OCI-LY7 (cell line): ENCODE results near the gene EYA3. TPM values are rescaled to one million over a fixed set of nuclear protein-coding genes. Genes with fewer than 3 reads are reported as not detected.

Experiments
- Bru-seq: library from RNA; stranded (reverse); fragments of 400-500 nt; gene quantifications from one replicate; lab custom pipeline; 2021; lab: Mats Ljungman, UMichigan
- BruChase-seq, 2 experiments: library from RNA; stranded (reverse); fragments of 400-500 nt; gene quantifications; one replicate each; lab custom pipeline; 2021; lab: Mats Ljungman, UMichigan
- BruUV-seq: library from RNA; stranded (reverse); fragments of 400-500 nt; replicated peaks from 2 replicates; lab custom pipeline; 2021; lab: Mats Ljungman, UMichigan
- CTCF ChIA-PET: fragments of 300-600 bp; sonication (Branson Sonifier 250); formaldehyde crosslinking; loops from one replicate; lab custom pipeline; 2022; ENCODE audit warnings: antibody characterized with exemption; ENCODE audit not compliant: unreplicated experiment; lab: Charles Lee
- POLR2A ChIA-PET: fragments of 300-600 bp; sonication (Branson Sonifier 250); formaldehyde crosslinking; loops from one replicate; lab custom pipeline; 2022; ENCODE audit warnings: antibody characterized with exemption; lab: Charles Lee
- DNase-seq: peaks from one replicate; pipeline ENCODE4 v3.0.0-alpha.2; 2015; ENCODE audit warnings: low spot score
- H2AFZ ChIP-seq: fragments of 200-600 bp; sonication (generic), shearing (Covaris generic); 2 replicates; pipeline ENCODE4 v1.6.1; 2014; ENCODE audit warnings: mild to moderate bottlenecking, antibody characterized with exemption, low read length, moderate library complexity
- H3K27ac ChIP-seq: fragments of 200-600 bp; sonication (generic); 2 replicates; pipeline ENCODE4 v1.5.1; 2014; ENCODE audit warnings: mixed run types, low read depth, mild to moderate bottlenecking, moderate library complexity, low read length, inconsistent platforms; ENCODE audit not compliant: poor library complexity, severe bottlenecking
- H3K36me3 ChIP-seq: fragments of 200-600 bp; sonication (generic); 2 replicates; pipeline ENCODE4 v1.6.1; 2014; ENCODE audit warnings: mild to moderate bottlenecking, antibody characterized with exemption, low read length, moderate library complexity, mixed read lengths; ENCODE audit not compliant: insufficient read depth
- H3K4me1 ChIP-seq: fragments of 200-600 bp; sonication (generic); 2 replicates; pipeline ENCODE4 v1.5.1; 2014; ENCODE audit warnings: mild to moderate bottlenecking, low read length; ENCODE audit not compliant: insufficient read depth, poor library complexity, severe bottlenecking
- H3K4me2 ChIP-seq: fragments of 200-600 bp; sonication (generic); 2 replicates; pipeline ENCODE4 v1.6.1; 2014; ENCODE audit warnings: mild to moderate bottlenecking, low read length
- H3K4me3 ChIP-seq: fragments of 200-600 bp; sonication (generic); 2 replicates; pipeline ENCODE4 v1.5.1; 2014; ENCODE audit warnings: mild to moderate bottlenecking, low read depth, low read length; ENCODE audit not compliant: poor library complexity, severe bottlenecking
- H3K79me2 ChIP-seq: fragments of 200-600 bp; sonication (generic); 2 replicates; pipeline ENCODE4 v1.6.1; 2016; ENCODE audit warnings: low read depth, mild to moderate bottlenecking, low read length, moderate library complexity, mixed read lengths; ENCODE audit not compliant: insufficient read depth
- H3K9me2 ChIP-seq: fragments of 200-600 bp; sonication (generic); 2 replicates; pipeline ENCODE4 v1.6.1; 2016; ENCODE audit warnings: mild to moderate bottlenecking, low read length, mixed read lengths; ENCODE audit not compliant: insufficient read depth
- H3K9me3 ChIP-seq: fragments of 200-600 bp; sonication (generic); 2 replicates; pipeline ENCODE4 v1.6.1; 2014; ENCODE audit warnings: mild to moderate bottlenecking, mixed run types, low read length, mixed read lengths
- H4K20me1 ChIP-seq: fragments of 200-600 bp; sonication (generic); 2 replicates; pipeline ENCODE4 v1.6.1; 2014; ENCODE audit warnings: mild to moderate bottlenecking, antibody characterized with exemption, low read length, moderate library complexity, mixed read lengths; ENCODE audit not compliant: insufficient read depth
- CTCF ChIP-seq: fragments of 200-600 bp; sonication (generic); conservative IDR thresholded peaks from 2 replicates; pipeline ENCODE4 v1.5.1; 2014; ENCODE audit warnings: mild to moderate bottlenecking, antibody characterized with exemption, low read length, moderate library complexity, mixed read lengths
- EZH2phosphoT487 ChIP-seq: fragments of 200-600 bp; sonication (generic); IDR thresholded peaks from 2 replicates; pipeline ENCODE4 v1.6.1; 2018; ENCODE audit warnings: low read depth, borderline replicate concordance, mild to moderate bottlenecking, mixed run types, antibody characterized with exemption, low read length, moderate library complexity, mixed read lengths
- intact Hi-C: fragments of 100-400 bp; cut with micrococcal nuclease; formaldehyde crosslinking; loops from one replicate; pipeline ENCODE4 v1.10.0; 2022; ENCODE audit not compliant: unreplicated experiment
- long read RNA-seq: library from polyadenylated mRNA; stranded (forward); transcript quantifications from one replicate; pipeline ENCODE4 v2.0.0, GENCODE V29; 2022
- total RNA-seq, 2 experiments: library from RNA; depleted of rRNA in 1 of 2; stranded (reverse); fragments of >200 nt in 1 of 2; shearing (Covaris generic) in 1 of 2; gene quantifications; 2 replicates each; pipeline ENCODE4 v1.2.3, GENCODE V29; 2014 to 2022

Gene EYA3
- total RNA-seq (2014; rRNA removed; shearing (Covaris generic)) (24.1 and 29.0 TPM in 2 replicates), total RNA-seq (2022) (104 and 114 TPM in 2 replicates), Bru-seq, nascent RNA (percentile 94 among the genes with signal in this experiment), BruChase-seq, experiment 1, labeled RNA remaining after a 6-hour chase (percentile 91 among the genes with signal in this experiment), BruChase-seq, experiment 2, labeled RNA remaining after a 2-hour chase (percentile 88 among the genes with signal in this experiment)
- long read RNA-seq, full-length matches to known transcripts = 6 of 52 reads
- long read RNA-seq, partial matches to known transcripts = 17 of 52 reads
- long read RNA-seq, other reads (novel, unspliced or antisense) = 29 of 52 reads

- ChIA-PET CTCF (interaction anchor here (0.6 to 1.1 kb wide), 3 partner anchors 14 to 81 kb away, joined by 3 read pairs; no protein-coding TSS in a partner anchor), POLR2A (interaction anchor here (0.5 to 7.0 kb wide), 23 partner anchors 8 to 363 kb away, joined by 3 to 138 read pairs (median 4); partner anchors contain the start of gene PTAFR)
- H3K79me2 ChIP-seq = peaks cover 59% of the 10 kb centered on the region
- H3K4me2 ChIP-seq = peak within 1 kb of the TSS; percentile 90
- H3K36me3 ChIP-seq = no peaks in the 10 kb centered on the region
- intact Hi-C loops = loop anchor here (1.0 to 10.0 kb wide), 2 partner anchors 23 to 416 kb away; partner anchors contain the start of gene RCC1
- peak within 1 kb of the TSS; percentile 75 for H3K4me3 ChIP-seq
- peaks cover 14% of the 10 kb centered on the region for H4K20me1 ChIP-seq
- no TSS peak for BruUV-seq
- H3K9me3 ChIP-seq = no peaks in the 10 kb centered on the region
- TF ChIP-seq EZH2phosphoT487 = no peak
- no peak for TF ChIP-seq CTCF
- peak; percentile 99 for DNase-seq
- H3K9me2 ChIP-seq = no peaks in the 10 kb centered on the region
- H3K4me1 ChIP-seq = peaks cover 58% of the 10 kb centered on the region
- H3K27ac ChIP-seq = peak within 1 kb of the TSS; percentile 82
- peak within 1 kb of the TSS; percentile 12; the same call in 1 of the 2 replicates for H2AFZ ChIP-seq
These were observed at the start of gene EYA3 for GRCh38 chr1:28088168-28088961. TSS of gene EYA3 (minus strand) at chr1:28088610. CDS start at chr1:28058026, 30,584 bp downstream.

GRCh38 chr1:28136922-28137613 lies 48.7 kb upstream of the EYA3 start:
- H2AFZ ChIP-seq = peak overlapping the region; percentile 47; the same call in 1 of the 2 replicates
- H3K79me2 ChIP-seq = no peaks in the 10 kb centered on the region
- ChIA-PET CTCF (no interaction called here), POLR2A (interaction anchor here (0.9 to 5.4 kb wide), 6 partner anchors 10 to 70 kb away, joined by 3 to 65 read pairs (median 8); no protein-coding TSS in a partner anchor)
- peaks cover 45% of the 10 kb centered on the region for H3K4me1 ChIP-seq
- intact Hi-C loops = no loop called here
- H3K4me2 ChIP-seq = no peak overlapping the region
- H3K4me3 ChIP-seq = no peak overlapping the region
- BruUV-seq = no TSS peak
- peaks cover 5% of the 10 kb centered on the region for H3K36me3 ChIP-seq
- peaks cover 17% of the 10 kb centered on the region; the same call in 1 of the 2 replicates for H3K9me3 ChIP-seq
- TF ChIP-seq CTCF (no peak), EZH2phosphoT487 (no peak)
- H3K27ac ChIP-seq = no peak overlapping the region
- H4K20me1 ChIP-seq = no peaks in the 10 kb centered on the region
- no peaks in the 10 kb centered on the region for H3K9me2 ChIP-seq
- no peak for DNase-seq
